Esophagus squamous epithelium (tissue), 5 donors: ENCODE results near the gene CLNS1A. TPM values are rescaled to one million over a fixed set of nuclear protein-coding genes. Genes with fewer than 3 reads are reported as not detected.

Experiments used
- DNase-seq: peaks from one replicate; lab custom pipeline; 2025; lab: John Stamatoyannopoulos, UW
- H3K27ac ChIP-seq, 4 donors: fragments of 200-600 bp; sonication (generic); one replicate each; pipeline ENCODE4 v1.5.1; 2016 to 2019; ENCODE audit warnings: mild to moderate bottlenecking in 1 of 4
- H3K27me3 ChIP-seq, 4 donors: fragments of 200-600 bp; sonication (generic); 1 replicate in 3 of 4; 2 replicates in 1 of 4; pipeline versions ENCODE4 v1.5.1 to v1.6.0; 2017 to 2021; ENCODE audit warnings: antibody characterized with exemption in 1 of 4
- H3K36me3 ChIP-seq, 3 donors: fragments of 200-600 bp; sonication (generic); one replicate each; pipeline ENCODE4 v1.5.1; 2016 to 2019
- H3K4me1 ChIP-seq, 3 donors: fragments of 200-600 bp; sonication (generic); one replicate each; pipeline ENCODE4 v1.5.1; 2017 to 2019
- H3K4me3 ChIP-seq, 4 donors: fragments of 200-600 bp; sonication (generic); 1 replicate in 3 of 4; 2 replicates in 1 of 4; pipeline ENCODE4 v1.5.1; 2016 to 2019; ENCODE audit warnings: mild to moderate bottlenecking in 2 of 4, moderate library complexity in 1 of 4
- H3K9me3 ChIP-seq, 3 donors: fragments of 200-600 bp; sonication (generic); one replicate each; pipeline ENCODE4 v1.5.1; 2016 to 2019
- CTCF ChIP-seq, 6 experiments: fragments of 450-650 bp in 4 of 6; fragments of 200-600 bp in 2 of 6; sonication (generic) in 2 of 6; IDR thresholded peaks; one replicate each; pipeline ENCODE4 v1.5.1; 2016 to 2019; ENCODE audit warnings: antibody characterized with exemption in 6 of 6, mild to moderate bottlenecking in 4 of 6, moderate library complexity in 4 of 6
- POLR2A ChIP-seq, 4 donors: fragments of 450-650 bp; IDR thresholded peaks; one replicate each; pipeline ENCODE4 v1.6.1; 2017; ENCODE audit warnings: antibody characterized with exemption in 4 of 4, mild to moderate bottlenecking in 4 of 4, moderate library complexity in 3 of 4
- WGBS, 2 donors: methylation state at CpG; one replicate each; pipeline ENCODE4 v1.1.5; 2018; 5-methylcytosine and 5-hydroxymethylcytosine counted together
- intact Hi-C: fragments of 100-400 bp; cut with DNase I; formaldehyde crosslinking; loops from one replicate; pipeline ENCODE4 v1.15.0; 2022
- small RNA-seq, 4 donors: library from RNA; depleted of rRNA; stranded (forward); fragments of <200 nt; gene quantifications; one replicate each; pipeline ENCODE3, GENCODE V24; 2016
- total RNA-seq, 4 donors: library from RNA; depleted of rRNA; stranded (reverse); fragments of >200 nt; gene quantifications; one replicate each; pipeline ENCODE4 v1.1.0, GENCODE V29; 2016
- donor health status: DM: yes; HTN: yes; CAD: no.

The CLNS1A gene
- total RNA-seq, 4 donors from 2014 or later: 27.5 to 140 (median 84.2) TPM

GRCh38 chr11:77569676-77570070 is 67.9 kb downstream of the CLNS1A start:
- Histone ChIP-seq H3K4me1 (no peaks in the 10 kb centered on the region), H3K27ac (no peak overlapping the region), H3K9me3 (no peaks in the 10 kb centered on the region), H3K27me3 (peaks cover 0 to 9% (median 0%) of the 10 kb centered on the region in 4 donors), H3K4me3 (no peak overlapping the region), H3K36me3 (no peaks in the 10 kb centered on the region)
- intact Hi-C loops: no loop called here
- no peak for DNase-seq
- TF ChIP-seq CTCF (IDR thresholded peaks at IDR 0.05): no peak
- TF ChIP-seq POLR2A (IDR thresholded peaks at IDR 0.05): no peak
- 82 to 90% methylated on average over 2 of the region's 2 CpGs for WGBS, 2 donors

GRCh38 chr11:77568916-77569675 is 68.5 kb downstream of the CLNS1A start:
- no peak overlapping the region for H3K27ac ChIP-seq
- 83 to 96% methylated on average over 2 of the region's 3 CpGs for WGBS, 2 donors
- H3K9me3 ChIP-seq: no peaks in the 10 kb centered on the region
- no peak for DNase-seq
- intact Hi-C loops: no loop called here
- TF ChIP-seq CTCF (IDR thresholded peaks at IDR 0.05): no peak
- H3K36me3 ChIP-seq: no peaks in the 10 kb centered on the region
- H3K4me1 ChIP-seq: no peaks in the 10 kb centered on the region
- no peak overlapping the region for H3K4me3 ChIP-seq
- H3K27me3 ChIP-seq: peaks cover 0 to 9% (median 0%) of the 10 kb centered on the region in 4 donors

- intact Hi-C loops: no loop called here
- no peak for TF ChIP-seq POLR2A (IDR thresholded peaks at IDR 0.05)
- no peak for TF ChIP-seq CTCF (IDR thresholded peaks at IDR 0.05)
- Histone ChIP-seq H3K36me3 (no peaks in the 10 kb centered on the region), H3K4me1 (no peaks in the 10 kb centered on the region), H3K27ac (no peak overlapping the region), H3K27me3 (peaks cover 0 to 9% (median 0%) of the 10 kb centered on the region in 4 donors), H3K9me3 (no peaks in the 10 kb centered on the region), H3K4me3 (no peak overlapping the region)
- 80% methylated on average over 2 of the region's 4 CpGs; no CpG with 5 or more reads in 1 of the 2 donors for WGBS, 2 donors
- DNase-seq: no peak
Measured at GRCh38 chr11:77568306-77568705, 69.3 kb downstream of the CLNS1A start.

Small RNAs within 50 kb of the gene (small RNA-seq; reads per million reads assigned to genes)
- gene RNU7-59P: 0 reads per million in 4 donors

Other genes with a start within 250 kb of the CLNS1A start
- 10 to 100 TPM; 17.4 to 41.6 (median 24.8) TPM for gene PAK1, start 163.7 kb downstream of the CLNS1A start, total RNA-seq
- gene AQP11, start 47.8 kb downstream of the CLNS1A start, total RNA-seq: under 1 TPM in 2 of 4 donors, not detected in 2; 0.18 to 0.19 TPM
- 10 to 100 TPM; 14.7 to 37.8 (median 29.1) TPM for gene RSF1, start 182.9 kb upstream of the CLNS1A start, total RNA-seq
- 10 to 100 TPM in 1 of 4 donors, 1 to 10 TPM in 2, under 1 TPM in 1; 0.83 to 15.4 (median 2.2) TPM for gene AAMDC, start 183.3 kb upstream of the CLNS1A start, total RNA-seq